Activated CD4-positive, alpha-beta T cell treated with anti-CD3 and anti-CD28 coated beads for 1 hour (primary cell): ENCODE data around the gene TP53TG5.

Experiments
- DNase-seq: peaks from one replicate; pipeline ENCODE4 v3.0.0-alpha.2; 2020

The TP53TG5 gene

GRCh38 chr20:45405571-45406259, 27.6 kb upstream of the TP53TG5 start:
- no peak for DNase-seq

- no peak for DNase-seq
Measured at GRCh38 chr20:45404438-45404837, 26.3 kb upstream of the TP53TG5 start.

- DNase-seq, result no peak
Measured at GRCh38 chr20:45402946-45403345, 24.8 kb upstream of the TP53TG5 start.

- DNase-seq, result no peak
Measured at GRCh38 chr20:45400346-45401031, 22.4 kb upstream of the TP53TG5 start.

- no peak for DNase-seq
Measured at GRCh38 chr20:45399018-45399417, 20.9 kb upstream of the TP53TG5 start.

GRCh38 chr20:45395114-45395415, 16.9 kb upstream of the TP53TG5 start:
- DNase-seq, result no peak

- DNase-seq, result no peak
Measured at GRCh38 chr20:45394221-45395113, 16.3 kb upstream of the TP53TG5 start.

GRCh38 chr20:45392733-45393132, 14.6 kb upstream of the TP53TG5 start:
- no peak for DNase-seq

GRCh38 chr20:45391559-45391958, 13.4 kb upstream of the TP53TG5 start:
- no peak for DNase-seq

GRCh38 chr20:45390931-45391330, 12.8 kb upstream of the TP53TG5 start:
- DNase-seq, result no peak

- no peak for DNase-seq
Measured at GRCh38 chr20:45387274-45387673, 9.1 kb upstream of the TP53TG5 start.

- DNase-seq, result no peak
Measured at GRCh38 chr20:45377269-45377668, 856 bp downstream of the TP53TG5 start.

GRCh38 chr20:45374966-45375365, 3.2 kb downstream of the TP53TG5 start:
- no peak for DNase-seq

GRCh38 chr20:45374101-45374467, 4.0 kb downstream of the TP53TG5 start:
- no peak for DNase-seq

- peak; percentile 83 for DNase-seq
Measured at GRCh38 chr20:45373353-45374100, 4.6 kb downstream of the TP53TG5 start.

GRCh38 chr20:45372646-45373352, 5.3 kb downstream of the TP53TG5 start:
- DNase-seq, result no peak

GRCh38 chr20:45372241-45372640, 5.9 kb downstream of the TP53TG5 start:
- no peak for DNase-seq

- DNase-seq, result no peak
Measured at GRCh38 chr20:45370571-45371160, 7.5 kb downstream of the TP53TG5 start.

GRCh38 chr20:45368221-45368980, 9.7 kb downstream of the TP53TG5 start:
- no peak for DNase-seq

GRCh38 chr20:45367126-45367525, 11.0 kb downstream of the TP53TG5 start:
- DNase-seq, result no peak

GRCh38 chr20:45366631-45367030, 11.5 kb downstream of the TP53TG5 start:
- DNase-seq, result no peak
